Prostate gland (tissue), 2 donors: ENCODE measurements around the gene TTLL10. TPM values are rescaled to one million over a fixed set of nuclear protein-coding genes. Genes with fewer than 3 reads are reported as not detected.

Experiments
- DNase-seq: peaks from one replicate; pipeline ENCODE4 v3.0.0-alpha.2; 2019; ENCODE audit warnings: low spot score
- H3K27ac ChIP-seq, 2 donors: fragments of 200-600 bp; sonication (generic); 2 replicates each; pipeline ENCODE4 v1.5.1; 2017 to 2019
- H3K27me3 ChIP-seq: fragments of 200-600 bp; sonication (generic); replicated peaks from 2 replicates; pipeline ENCODE4 v1.5.1; 2019; ENCODE audit not compliant: insufficient read depth
- H3K36me3 ChIP-seq, 2 donors: fragments of 200-600 bp; sonication (generic); 1 replicate in 1 of 2; 2 replicates in 1 of 2; pipeline versions ENCODE4 v1.5.1 to v1.8.1; 2017 to 2019
- H3K4me1 ChIP-seq: fragments of 200-600 bp; sonication (generic); replicated peaks from 2 replicates; pipeline ENCODE4 v1.5.1; 2019
- H3K4me3 ChIP-seq, 2 donors: fragments of 200-600 bp; sonication (generic); 2 replicates each; pipeline ENCODE4 v1.5.1; 2017 to 2019
- H3K9me3 ChIP-seq: fragments of 200-600 bp; sonication (generic); 2 replicates; pipeline ENCODE4 v1.5.1; 2017
- POLR2A ChIP-seq: fragments of 450-650 bp; IDR thresholded peaks from one replicate; pipeline ENCODE4 v1.6.1; 2016; ENCODE audit warnings: antibody characterized with exemption, mild to moderate bottlenecking
- POLR2AphosphoS5 ChIP-seq: sonication (generic); formaldehyde crosslinking; IDR thresholded peaks from one replicate; pipeline ENCODE4 v1.6.1; 2017; ENCODE audit warnings: antibody characterized with exemption
- WGBS: methylation state at CpG from one replicate; pipeline ENCODE4 v1.1.5; 2018; 5-methylcytosine and 5-hydroxymethylcytosine counted together
- intact Hi-C: fragments of 100-400 bp; cut with DNase I; formaldehyde crosslinking; loops from one replicate; pipeline ENCODE4 v1.14.2; 2022
- total RNA-seq, 2 donors: library from RNA; depleted of rRNA; stranded (reverse); fragments of >200 nt; gene quantifications; one replicate each; pipeline ENCODE4 v1.1.0, GENCODE V29; 2016
- TF ChIP-seq, protein P1 (sequence below), 4 experiments: fragments of 200-600 bp in 2 of 4; fragments of 450-650 bp in 2 of 4; sonication (generic) in 2 of 4; IDR thresholded peaks; 1 replicate in 3 of 4; 2 replicates in 1 of 4; pipeline ENCODE4 v1.5.1; 2016 to 2019; ENCODE audit warnings: antibody characterized with exemption in 4 of 4, mild to moderate bottlenecking in 2 of 4, moderate library complexity in 2 of 4

Gene TTLL10
- total RNA-seq, 2 donors from 2014 or later = 0.77 to 7.3 TPM

DNA sequence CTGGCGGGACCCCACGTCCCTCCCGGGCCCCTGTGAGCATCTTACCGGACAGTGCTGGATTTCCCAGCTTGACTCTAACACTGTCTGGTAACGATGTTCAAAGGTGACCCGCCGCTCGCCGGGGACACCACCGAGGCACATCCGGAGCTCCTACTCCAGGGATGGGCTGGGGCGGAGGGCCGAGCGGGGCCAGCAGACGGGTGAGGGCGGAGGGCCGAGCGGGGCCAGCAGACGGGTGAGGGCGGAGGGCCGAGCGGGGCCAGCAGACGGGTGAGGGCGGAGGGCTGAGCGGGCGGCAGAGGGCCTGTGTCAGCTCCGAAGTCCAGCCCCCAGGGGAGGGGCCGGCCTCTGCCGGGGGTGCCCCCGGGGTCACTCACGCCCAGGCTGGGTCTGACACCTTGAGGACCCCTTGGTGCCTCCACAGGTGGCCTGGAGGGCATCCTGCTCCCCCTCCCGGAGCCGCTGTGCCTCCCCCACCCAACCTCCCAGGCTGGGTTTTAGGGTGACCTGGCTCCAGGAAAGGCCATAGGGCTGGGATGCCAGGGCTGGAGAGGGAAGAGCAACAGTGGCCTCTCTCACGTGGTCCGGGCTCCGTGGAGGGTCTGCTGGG is 5.7 kb upstream of the TTLL10 start:
- TF ChIP-seq POLR2A (no peak), POLR2AphosphoS5 (no peak)
- TF ChIP-seq, protein P1, sequence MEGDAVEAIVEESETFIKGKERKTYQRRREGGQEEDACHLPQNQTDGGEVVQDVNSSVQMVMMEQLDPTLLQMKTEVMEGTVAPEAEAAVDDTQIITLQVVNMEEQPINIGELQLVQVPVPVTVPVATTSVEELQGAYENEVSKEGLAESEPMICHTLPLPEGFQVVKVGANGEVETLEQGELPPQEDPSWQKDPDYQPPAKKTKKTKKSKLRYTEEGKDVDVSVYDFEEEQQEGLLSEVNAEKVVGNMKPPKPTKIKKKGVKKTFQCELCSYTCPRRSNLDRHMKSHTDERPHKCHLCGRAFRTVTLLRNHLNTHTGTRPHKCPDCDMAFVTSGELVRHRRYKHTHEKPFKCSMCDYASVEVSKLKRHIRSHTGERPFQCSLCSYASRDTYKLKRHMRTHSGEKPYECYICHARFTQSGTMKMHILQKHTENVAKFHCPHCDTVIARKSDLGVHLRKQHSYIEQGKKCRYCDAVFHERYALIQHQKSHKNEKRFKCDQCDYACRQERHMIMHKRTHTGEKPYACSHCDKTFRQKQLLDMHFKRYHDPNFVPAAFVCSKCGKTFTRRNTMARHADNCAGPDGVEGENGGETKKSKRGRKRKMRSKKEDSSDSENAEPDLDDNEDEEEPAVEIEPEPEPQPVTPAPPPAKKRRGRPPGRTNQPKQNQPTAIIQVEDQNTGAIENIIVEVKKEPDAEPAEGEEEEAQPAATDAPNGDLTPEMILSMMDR (IDR thresholded peaks at IDR 0.05) = no peak
- intact Hi-C loops = no loop called here
- H3K27me3 ChIP-seq = no peaks in the 10 kb centered on the region

DNA sequence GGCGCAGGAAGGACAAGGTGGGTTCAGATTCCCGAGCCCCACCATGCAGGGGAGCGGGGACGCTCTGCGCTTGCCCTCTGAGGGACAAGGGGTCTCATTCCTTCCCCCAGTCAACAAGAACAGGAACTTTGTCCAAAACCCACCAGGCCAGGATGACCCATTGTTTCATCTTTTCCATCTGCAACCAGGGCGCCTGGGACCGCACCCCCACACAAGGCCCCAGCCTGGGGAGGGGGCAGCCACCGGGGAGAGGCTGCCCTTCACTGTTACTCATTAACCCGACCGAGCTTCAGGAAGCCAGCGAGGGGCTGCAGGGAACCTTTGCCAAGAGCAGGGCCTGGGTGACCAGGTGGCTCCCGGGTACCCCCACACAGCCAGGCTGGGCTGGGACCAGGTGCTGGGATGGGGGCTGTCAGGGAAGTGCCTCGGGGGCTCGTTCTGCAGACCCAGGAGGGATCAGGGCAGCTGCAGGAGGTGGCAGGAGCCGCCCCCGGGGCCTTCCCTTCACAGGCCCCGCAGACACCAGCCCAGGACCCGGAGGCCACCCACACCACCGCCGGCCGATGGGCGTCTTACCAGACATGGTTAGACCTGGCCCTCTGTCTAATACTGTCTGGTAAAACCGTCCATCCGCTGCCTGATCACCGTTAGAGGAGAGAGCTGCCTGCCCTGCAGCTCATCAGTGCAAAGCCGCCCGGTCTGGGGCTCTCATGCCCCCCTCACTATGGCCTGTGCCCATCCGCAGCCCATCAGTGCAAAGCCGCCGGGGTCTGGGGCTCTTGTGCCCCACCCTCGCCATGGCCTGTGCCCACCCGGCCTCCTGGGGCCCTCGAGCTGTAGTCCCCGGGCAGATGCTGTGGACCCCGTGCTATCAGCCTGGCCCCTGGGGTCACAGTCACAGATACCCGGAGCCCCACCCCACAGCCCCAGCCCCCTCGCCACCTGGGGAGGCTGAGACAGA is 4.9 kb upstream of the TTLL10 start:
- TF ChIP-seq POLR2AphosphoS5 (no peak), POLR2A (no peak)
- TF ChIP-seq, protein P1 (IDR thresholded peaks at IDR 0.05) = no peak
- H3K36me3 ChIP-seq = no peaks in the 10 kb centered on the region
- 84% methylated on average over 35 of the region's 37 CpGs for WGBS
- H3K27ac ChIP-seq = no peak overlapping the region
- intact Hi-C loops = no loop called here
- no peak for DNase-seq
- peaks cover 10% of the 10 kb centered on the region for H3K4me1 ChIP-seq
- no peaks in the 10 kb centered on the region for H3K9me3 ChIP-seq
- no peak overlapping the region for H3K4me3 ChIP-seq
- no peaks in the 10 kb centered on the region for H3K27me3 ChIP-seq

More for the DNA sequence above, 5.7 kb upstream of the TTLL10 start:
- H3K36me3 ChIP-seq = no peaks in the 10 kb centered on the region
- no peak overlapping the region for H3K4me3 ChIP-seq
- no peak for DNase-seq
- H3K27ac ChIP-seq = no peak overlapping the region
- 81% methylated on average over 24 of the region's 36 CpGs for WGBS
- H3K4me1 ChIP-seq = peaks cover 10% of the 10 kb centered on the region
- no peaks in the 10 kb centered on the region for H3K9me3 ChIP-seq

DNA sequence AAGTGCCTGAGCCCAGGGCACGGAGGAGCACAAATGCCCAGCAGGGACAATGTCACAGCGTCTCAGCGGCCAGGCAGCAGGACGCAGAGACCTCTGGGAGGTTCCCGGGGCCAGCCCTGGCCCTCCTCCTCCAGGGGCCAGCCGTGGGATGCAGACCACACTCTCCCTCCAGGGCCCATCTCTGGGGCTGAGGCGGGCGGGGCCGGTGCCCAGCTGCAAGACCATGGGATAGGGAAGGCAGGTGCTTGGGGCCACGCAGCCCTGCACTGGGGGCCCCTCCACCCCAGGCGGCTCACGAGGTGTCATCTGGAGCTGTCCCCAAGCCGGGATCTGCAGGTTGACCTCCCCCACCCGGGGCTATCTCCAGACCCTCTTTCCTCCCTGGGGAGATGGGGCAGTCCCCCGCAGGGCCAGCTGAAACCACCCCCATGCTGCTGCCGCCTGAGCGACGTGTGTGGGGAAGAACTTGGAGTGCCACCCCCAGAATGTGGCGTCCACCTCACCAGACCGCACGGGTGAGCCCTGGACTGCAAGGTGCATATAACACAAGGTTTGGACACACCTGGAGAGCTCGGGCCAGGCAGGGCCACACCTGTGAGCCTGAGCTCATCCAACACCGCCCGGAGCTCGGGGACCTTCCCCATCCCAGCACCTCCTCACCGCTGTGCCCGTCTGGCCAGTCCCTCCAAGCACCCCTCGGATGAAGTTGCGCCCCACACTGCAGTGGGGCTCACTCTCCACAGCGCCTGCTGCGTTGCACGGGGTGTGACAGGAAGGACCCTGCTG is 4.1 kb upstream of the TTLL10 start:
- H3K4me1 ChIP-seq = peaks cover 10% of the 10 kb centered on the region
- no peaks in the 10 kb centered on the region for H3K27me3 ChIP-seq
- H3K4me3 ChIP-seq = no peak overlapping the region
- TF ChIP-seq POLR2AphosphoS5 (no peak), POLR2A (no peak)
- TF ChIP-seq, protein P1 (IDR thresholded peaks at IDR 0.05) = no peak
- no peaks in the 10 kb centered on the region for H3K36me3 ChIP-seq
- no peaks in the 10 kb centered on the region for H3K9me3 ChIP-seq
- no peak for DNase-seq
- WGBS = 79% methylated on average over 31 of the region's 32 CpGs
- H3K27ac ChIP-seq = no peak overlapping the region
- intact Hi-C loops = no loop called here

DNA sequence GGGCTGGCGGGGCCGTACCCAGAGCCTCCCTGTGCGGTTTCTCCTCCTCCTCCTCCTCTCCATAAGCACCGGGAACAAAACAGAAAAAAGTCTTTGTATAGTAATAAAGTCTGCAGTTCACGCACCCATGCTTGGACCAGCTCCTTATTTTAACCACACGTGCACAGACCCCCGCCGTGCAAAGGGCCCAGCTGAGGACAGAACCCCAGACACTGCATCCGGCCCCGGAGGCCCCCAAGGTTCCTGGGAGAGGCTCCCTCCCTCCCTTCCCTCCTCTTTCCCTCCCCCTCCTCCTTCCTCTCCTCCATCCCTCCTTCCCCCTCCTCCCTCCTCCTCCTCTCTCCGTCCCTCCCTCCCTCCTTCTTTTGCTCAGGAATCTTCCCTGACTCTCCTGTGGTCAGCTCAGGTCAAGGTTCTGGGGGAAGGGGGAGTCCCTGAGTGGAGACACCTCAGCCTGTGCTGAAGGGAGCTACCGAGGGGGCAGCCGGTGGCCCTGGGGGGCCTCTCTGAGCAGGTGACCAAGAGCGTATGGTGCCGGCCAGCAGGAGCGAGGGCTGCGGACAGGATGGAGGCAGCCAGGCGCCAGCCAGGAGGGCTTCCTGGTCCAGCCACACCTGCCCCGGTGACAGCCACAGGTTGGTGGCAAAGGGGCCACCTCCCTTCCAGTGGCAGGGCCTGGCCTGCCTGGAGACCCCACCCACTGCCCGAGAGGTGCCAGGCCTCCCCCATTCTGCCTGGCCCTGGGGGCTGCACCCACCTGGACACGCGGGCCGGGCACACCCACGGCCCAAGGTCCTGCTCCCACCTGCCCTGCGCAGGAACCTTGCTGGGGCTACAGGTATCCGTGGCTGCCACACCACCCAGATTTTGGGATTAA is 3.2 kb upstream of the TTLL10 start:
- no peak for DNase-seq

More for the DNA sequence above, 3.2 kb upstream of the TTLL10 start:
- H3K27ac ChIP-seq = no peak overlapping the region
- intact Hi-C loops = no loop called here
- no peaks in the 10 kb centered on the region for H3K27me3 ChIP-seq
- no peaks in the 10 kb centered on the region for H3K36me3 ChIP-seq
- TF ChIP-seq POLR2A (no peak), POLR2AphosphoS5 (no peak)
- TF ChIP-seq, protein P1 (IDR thresholded peaks at IDR 0.05) = no peak
- WGBS = 66% methylated on average over 26 of the region's 26 CpGs
- peaks cover 10% of the 10 kb centered on the region for H3K4me1 ChIP-seq
- no peak overlapping the region for H3K4me3 ChIP-seq
- no peaks in the 10 kb centered on the region for H3K9me3 ChIP-seq
